ENCODE results near the gene CELF5. TPM values are rescaled to one million over a fixed set of nuclear protein-coding genes. Genes with fewer than 3 reads are reported as not detected.

CELF5 gene
- total RNA-seq, 6 experiments from 2014 or later = 0.07 to 1.6 (median 0.34) TPM

- H3K4me1 ChIP-seq = no peaks in the 10 kb centered on the region
- no peaks in the 10 kb centered on the region for H3K9me3 ChIP-seq
- 50% methylated on average over 7 of the region's 8 CpGs for WGBS (ENCODE audit: insufficient coverage, low coverage, low lambda C conversion rate, missing lambda C conversion rate)
- no peak overlapping the region for H3K27ac ChIP-seq
- no peak for DNase-seq
- intact Hi-C loops (cut with DNase I) = no loop called here
- H3K27me3 ChIP-seq = no peaks in the 10 kb centered on the region
- no peaks in the 10 kb centered on the region for H3K36me3 ChIP-seq
- TF ChIP-seq POLR2A (IDR thresholded peaks at IDR 0.05) (no peak), CTCF (IDR thresholded peaks at IDR 0.05) (no peak)
- no peak overlapping the region for H3K4me3 ChIP-seq
- no peak for ATAC-seq
Observed at GRCh38 chr19:3257071-3257470, 32.6 kb downstream of the CELF5 start.

GRCh38 chr19:3262362-3262761 is 37.9 kb downstream of the CELF5 start:
- WGBS (ENCODE audit: insufficient coverage, low coverage, low lambda C conversion rate, missing lambda C conversion rate) = 82% methylated on average over 7 of the region's 7 CpGs
- H3K27ac ChIP-seq = no peak overlapping the region
- DNase-seq (no peak), ATAC-seq (no peak)
- no peaks in the 10 kb centered on the region for H3K27me3 ChIP-seq
- no peaks in the 10 kb centered on the region for H3K4me1 ChIP-seq
- intact Hi-C loops (cut with DNase I) = no loop called here
- H3K9me3 ChIP-seq = no peaks in the 10 kb centered on the region
- H3K4me3 ChIP-seq = no peak overlapping the region
- TF ChIP-seq CTCF (IDR thresholded peaks at IDR 0.05) (no peak), POLR2A (IDR thresholded peaks at IDR 0.05) (no peak)
- no peaks in the 10 kb centered on the region for H3K36me3 ChIP-seq

- TF ChIP-seq CTCF (IDR thresholded peaks at IDR 0.05) (no peak), POLR2A (IDR thresholded peaks at IDR 0.05) (no peak)
Observed at GRCh38 chr19:3263866-3264265, 39.4 kb downstream of the CELF5 start.

DNA sequence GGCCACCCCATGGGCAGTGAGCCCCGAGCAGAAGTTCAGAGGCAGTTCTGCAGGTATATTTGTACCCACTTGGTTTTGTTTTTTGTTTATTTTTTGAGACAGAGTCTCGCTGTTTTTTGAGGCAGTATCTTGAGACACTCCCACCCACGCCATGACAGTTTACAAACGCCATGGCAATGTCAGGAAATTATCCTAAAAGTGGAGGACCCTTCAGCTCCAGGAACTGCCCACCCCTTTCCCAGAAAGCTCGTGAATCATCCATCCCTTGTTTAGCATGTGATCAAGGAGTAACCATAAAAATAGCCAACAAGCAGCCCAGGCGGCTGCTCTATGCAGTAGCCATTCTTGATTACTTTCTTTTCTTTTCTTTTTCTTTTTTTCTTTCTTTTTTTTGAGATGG is 41.0 kb downstream of the CELF5 start:
- H3K27ac ChIP-seq = no peak overlapping the region
- H3K27me3 ChIP-seq = peaks cover 0 to 8% of the 10 kb centered on the region in 2 donors
- TF ChIP-seq CTCF (IDR thresholded peaks at IDR 0.05) = no peak
- no peak for TF ChIP-seq POLR2A (IDR thresholded peaks at IDR 0.05)
- intact Hi-C loops (cut with DNase I) = no loop called here
- no peaks in the 10 kb centered on the region for H3K36me3 ChIP-seq
- H3K4me1 ChIP-seq = no peaks in the 10 kb centered on the region
- WGBS (ENCODE audit: insufficient coverage, low coverage, low lambda C conversion rate, missing lambda C conversion rate) = 63% methylated on average over 6 of the region's 6 CpGs
- no peak for DNase-seq
- ATAC-seq = no peak
- no peaks in the 10 kb centered on the region for H3K9me3 ChIP-seq
- H3K4me3 ChIP-seq = no peak overlapping the region

More at GRCh38 chr19:3263866-3264265, 39.4 kb downstream of the CELF5 start:
- H3K4me3 ChIP-seq = no peak overlapping the region
- 79% methylated on average over 8 of the region's 9 CpGs for WGBS (ENCODE audit: insufficient coverage, low coverage, low lambda C conversion rate, missing lambda C conversion rate)
- H3K4me1 ChIP-seq = no peaks in the 10 kb centered on the region
- H3K9me3 ChIP-seq = no peaks in the 10 kb centered on the region
- no peaks in the 10 kb centered on the region for H3K36me3 ChIP-seq
- H3K27me3 ChIP-seq = no peaks in the 10 kb centered on the region
- DNase-seq = no peak
- no peak overlapping the region for H3K27ac ChIP-seq
- no peak for ATAC-seq
- intact Hi-C loops (cut with DNase I) = no loop called here

Measured in right lobe of liver (tissue), 6 donors.